HUES6 (cell line): ENCODE results near the gene PHRF1.

Experiments used
- H3K27ac ChIP-seq: 2 replicates; pipeline ENCODE4 v1.7.0; 2013; ENCODE audit warnings: low read depth, mild to moderate bottlenecking, low read length, inconsistent platforms
- H3K27me3 ChIP-seq: 2 replicates; pipeline ENCODE4 v1.6.1; 2013; ENCODE audit warnings: low read length; ENCODE audit not compliant: control insufficient read depth, insufficient read depth
- H3K36me3 ChIP-seq: 2 replicates; pipeline ENCODE4 v1.6.1; 2013; ENCODE audit warnings: low read length; ENCODE audit not compliant: control insufficient read depth, insufficient read depth
- H3K4me1 ChIP-seq: 2 replicates; pipeline ENCODE4 v1.6.1; 2013; ENCODE audit warnings: low read length; ENCODE audit not compliant: control insufficient read depth, insufficient read depth
- H3K4me3 ChIP-seq: 2 replicates; pipeline ENCODE4 v1.5.1; 2013; ENCODE audit warnings: low read depth, low read length
- H3K9ac ChIP-seq: one replicate; pipeline ENCODE4 v1.6.1; 2013; ENCODE audit warnings: mild to moderate bottlenecking, low read length
- H3K9me3 ChIP-seq: 2 replicates; pipeline ENCODE4 v1.6.1; 2013; ENCODE audit warnings: low read depth, low read length; ENCODE audit not compliant: control insufficient read depth, insufficient read depth

Gene PHRF1

DNA sequence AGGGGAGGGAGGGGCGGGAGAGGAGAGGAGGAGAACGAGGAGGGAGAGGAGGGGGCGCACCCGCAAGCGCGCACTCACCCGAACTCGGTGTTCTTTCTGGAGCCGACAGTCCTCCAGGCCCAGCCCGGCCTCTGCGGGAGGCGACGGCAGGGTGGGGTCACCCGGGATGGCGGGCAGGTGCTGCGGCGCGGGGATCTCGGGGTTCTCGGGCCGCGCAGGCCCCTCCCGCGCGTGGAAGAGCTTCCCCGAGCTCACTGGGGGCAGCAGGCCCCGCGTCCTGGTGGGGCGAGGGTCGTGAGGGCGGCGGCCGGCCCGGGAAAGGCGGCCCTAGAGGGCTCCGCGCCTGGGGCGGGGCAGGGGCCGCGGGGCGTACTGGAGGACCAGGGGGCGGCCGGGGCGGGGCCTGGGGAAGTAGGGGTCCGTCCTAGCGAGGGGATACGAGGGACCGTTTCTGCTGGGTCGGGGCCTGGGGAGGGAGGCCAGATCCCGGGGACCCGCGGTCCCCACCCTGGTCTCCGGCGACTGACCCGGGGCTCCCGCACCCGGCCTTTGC, 21.0 kb upstream of the PHRF1 start:
- Histone ChIP-seq H3K9ac (no peak overlapping the region), H3K36me3 (no peaks in the 10 kb centered on the region), H3K9me3 (no peaks in the 10 kb centered on the region), H3K4me1 (peaks cover 15% of the 10 kb centered on the region), H3K27me3 (peaks cover 40% of the 10 kb centered on the region), H3K4me3 (peak overlapping the region; percentile 81), H3K27ac (no peak overlapping the region)

GRCh38 chr11:555780-556661, 20.2 kb upstream of the PHRF1 start:
- Histone ChIP-seq H3K27me3 (peaks cover 40% of the 10 kb centered on the region), H3K4me3 (peak overlapping the region; percentile 81), H3K9me3 (no peaks in the 10 kb centered on the region), H3K27ac (no peak overlapping the region), H3K9ac (no peak overlapping the region), H3K4me1 (peaks cover 15% of the 10 kb centered on the region), H3K36me3 (no peaks in the 10 kb centered on the region)

DNA sequence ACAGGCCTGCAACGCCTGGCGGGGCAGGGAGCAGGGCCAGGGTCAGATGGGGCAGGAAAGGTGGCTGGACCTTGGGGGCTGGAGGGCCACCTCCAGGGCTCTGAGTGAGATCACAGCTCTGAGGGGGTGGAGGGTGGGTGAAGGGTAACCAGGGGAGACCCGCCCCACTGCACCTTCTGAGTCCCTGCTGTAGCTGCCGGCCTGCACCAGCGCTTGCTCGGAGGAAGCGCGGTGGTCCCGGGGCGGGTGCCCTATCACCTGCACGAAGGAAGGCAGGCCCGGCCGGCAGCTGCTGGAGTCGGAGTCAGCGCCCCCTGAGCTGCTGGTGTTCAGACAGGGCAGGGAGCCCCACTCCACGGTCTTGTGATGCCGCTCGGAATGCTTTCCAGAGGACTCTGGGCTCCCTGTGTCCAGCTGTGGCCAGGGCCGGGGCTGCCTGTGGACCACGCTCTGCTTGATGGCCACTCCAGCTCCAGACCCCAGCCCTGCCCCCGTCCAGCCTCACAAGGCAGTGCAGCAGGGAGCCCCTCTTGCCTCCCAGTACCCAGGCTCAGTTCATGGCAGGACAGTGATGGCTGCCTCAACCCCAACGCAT, 19.5 kb upstream of the PHRF1 start:
- peak overlapping the region; percentile 81 for H3K4me3 ChIP-seq

GRCh38 chr11:557328-558132, 18.7 kb upstream of the PHRF1 start:
- Histone ChIP-seq H3K36me3 (no peaks in the 10 kb centered on the region), H3K4me3 (no peak overlapping the region), H3K27me3 (peaks cover 44% of the 10 kb centered on the region), H3K4me1 (peaks cover 21% of the 10 kb centered on the region), H3K27ac (no peak overlapping the region), H3K9me3 (no peaks in the 10 kb centered on the region), H3K9ac (no peak overlapping the region)

More for the DNA sequence above, 19.5 kb upstream of the PHRF1 start:
- no peaks in the 10 kb centered on the region for H3K9me3 ChIP-seq
- no peak overlapping the region for H3K9ac ChIP-seq
- peaks cover 43% of the 10 kb centered on the region for H3K27me3 ChIP-seq
- H3K36me3 ChIP-seq, result no peaks in the 10 kb centered on the region
- peaks cover 17% of the 10 kb centered on the region for H3K4me1 ChIP-seq
- H3K27ac ChIP-seq, result no peak overlapping the region

- Histone ChIP-seq H3K27me3 (peaks cover 44% of the 10 kb centered on the region), H3K27ac (no peak overlapping the region), H3K4me1 (peaks cover 21% of the 10 kb centered on the region), H3K36me3 (peaks cover 5% of the 10 kb centered on the region; the same call in 1 of the 2 replicates), H3K4me3 (no peak overlapping the region), H3K9me3 (no peaks in the 10 kb centered on the region), H3K9ac (no peak overlapping the region)
These were observed 17.8 kb upstream of the PHRF1 start for GRCh38 chr11:558503-558902.

GRCh38 chr11:559020-559620, 17.1 kb upstream of the PHRF1 start:
- no peak overlapping the region for H3K9ac ChIP-seq
- peaks cover 21% of the 10 kb centered on the region for H3K4me1 ChIP-seq
- H3K9me3 ChIP-seq, result no peaks in the 10 kb centered on the region
- H3K4me3 ChIP-seq, result no peak overlapping the region
- H3K36me3 ChIP-seq, result peaks cover 10% of the 10 kb centered on the region; the same call in 1 of the 2 replicates
- H3K27me3 ChIP-seq, result peaks cover 44% of the 10 kb centered on the region
- H3K27ac ChIP-seq, result no peak overlapping the region

DNA sequence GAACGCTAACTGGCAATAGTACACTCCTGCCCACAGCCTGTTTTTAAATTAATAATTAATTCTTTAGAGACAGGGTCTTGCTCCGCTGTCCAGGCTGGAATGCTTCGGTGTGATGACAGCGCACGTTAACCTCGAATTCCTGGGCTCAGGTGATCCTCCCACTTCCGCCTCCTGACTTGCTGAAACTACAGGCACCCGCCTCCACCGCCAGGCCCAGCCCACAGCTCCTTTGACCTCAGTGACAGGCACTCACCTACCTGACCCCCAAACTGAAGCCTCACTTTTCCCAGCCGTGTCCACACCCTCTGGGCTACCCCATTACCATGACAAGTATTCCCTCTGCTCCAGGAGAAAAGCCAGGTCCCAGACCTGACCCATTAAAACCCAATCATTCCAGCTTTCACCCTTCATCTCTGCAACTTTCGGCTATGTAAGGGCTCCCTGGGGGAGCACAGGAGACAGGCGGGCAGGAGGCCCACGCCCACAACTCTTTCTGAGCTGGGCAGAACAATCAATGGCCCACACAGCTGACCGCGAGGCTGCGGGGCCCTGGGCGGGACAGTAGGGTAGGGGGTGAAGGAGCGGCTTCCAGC, 16.5 kb upstream of the PHRF1 start:
- H3K27ac ChIP-seq, result peak overlapping the region; percentile 59; the same call in 1 of the 2 replicates
- H3K9me3 ChIP-seq, result no peaks in the 10 kb centered on the region
- H3K4me3 ChIP-seq, result peak overlapping the region; percentile 70
- peaks cover 21% of the 10 kb centered on the region for H3K4me1 ChIP-seq
- H3K27me3 ChIP-seq, result peaks cover 44% of the 10 kb centered on the region
- peak overlapping the region; percentile 60 for H3K9ac ChIP-seq
- peaks cover 10% of the 10 kb centered on the region; the same call in 1 of the 2 replicates for H3K36me3 ChIP-seq

GRCh38 chr11:560305-561147, 15.7 kb upstream of the PHRF1 start, which contains the start of the genes LMNTD2 and RASSF7:
Gene LMNTD2 (minus strand): TSS chr11:560738. CDS start chr11:560716, 22 bp downstream.
Gene RASSF7 (plus strand): TSS chr11:560970. CDS start chr11:561769, 799 bp downstream.
- Histone ChIP-seq H3K4me1 (peaks cover 22% of the 10 kb centered on the region), H3K9ac (peak within 1 kb of the TSS; percentile 60), H3K9me3 (no peaks in the 10 kb centered on the region), H3K36me3 (peaks cover 10% of the 10 kb centered on the region; the same call in 1 of the 2 replicates), H3K27me3 (peaks cover 40% of the 10 kb centered on the region), H3K27ac (peak within 1 kb of the TSS; percentile 59; the same call in 1 of the 2 replicates), H3K4me3 (peak within 1 kb of the TSS; percentile 78)

GRCh38 chr11:561148-562003, 14.9 kb upstream of the PHRF1 start:
- Histone ChIP-seq H3K27ac (no peak overlapping the region), H3K4me1 (peaks cover 31% of the 10 kb centered on the region), H3K36me3 (peaks cover 10% of the 10 kb centered on the region; the same call in 1 of the 2 replicates)

More at GRCh38 chr11:561148-562003, 14.9 kb upstream of the PHRF1 start:
- Histone ChIP-seq H3K27me3 (peaks cover 32% of the 10 kb centered on the region), H3K4me3 (peak overlapping the region; percentile 78), H3K9ac (peak overlapping the region; percentile 57), H3K9me3 (no peaks in the 10 kb centered on the region)
